DOHH2 (cell line): Measurements from ENCODE around the gene VIT.

Experiments
- CTCF ChIP-seq: fragments of 200-600 bp; sonication (generic); IDR thresholded peaks from one replicate; pipeline ENCODE4 v1.5.1; 2014; ENCODE audit warnings: antibody characterized with exemption, mild to moderate bottlenecking, low read depth, low read length; ENCODE audit not compliant: poor library complexity, severe bottlenecking
- EZH2phosphoT487 ChIP-seq: fragments of 200-600 bp; sonication (generic); IDR thresholded peaks from 2 replicates; pipeline ENCODE4 v1.6.1; 2017; ENCODE audit warnings: borderline replicate concordance, mild to moderate bottlenecking, antibody characterized with exemption, low read length, moderate library complexity, mixed read lengths

- TF ChIP-seq CTCF (no peak), EZH2phosphoT487 (no peak)
Measured at GRCh38 chr2:36819095-36819711, 122.7 kb downstream of the VIT start.
